Keratinocyte (primary cell): ENCODE measurements around the gene PCDH9. TPM values are rescaled to one million over a fixed set of nuclear protein-coding genes. Genes with fewer than 3 reads are reported as not detected.

Experiments
- DNase-seq: peaks from one replicate; pipeline ENCODE4 v3.0.0-alpha.2; 2011; ENCODE audit warnings: low read depth, missing footprints, low spot score
- FAIRE-seq: peaks from 2 replicates; lab custom pipeline; 2011; peaks lifted over from hg19 to GRCh38; lab: Jason Lieb, UNC
- H2AFZ ChIP-seq: 2 replicates; pipeline ENCODE4 v1.6.0; 2012; ENCODE audit warnings: low read length, control low read depth, inconsistent platforms; ENCODE audit not compliant: control insufficient read depth
- H3K27ac ChIP-seq: 2 replicates; pipeline ENCODE4 v1.5.1; 2011; ENCODE audit warnings: low read length; ENCODE audit not compliant: control insufficient read depth, insufficient read depth
- H3K27me3 ChIP-seq: 3 replicates; pipeline ENCODE4 v1.6.0; 2011; ENCODE audit warnings: low read length; ENCODE audit not compliant: control insufficient read depth, insufficient read depth; ENCODE audit errors: extremely low read depth
- H3K36me3 ChIP-seq, 2 experiments: 2 replicates in 1 of 2; 3 replicates in 1 of 2; pipeline ENCODE4 v1.5.1; 2011; ENCODE audit warnings: low read length in 2 of 2, mild to moderate bottlenecking in 1 of 2; ENCODE audit not compliant: control insufficient read depth in 2 of 2, insufficient read depth in 2 of 2; ENCODE audit errors: extremely low read depth in 1 of 2
- H3K4me1 ChIP-seq: 3 replicates; pipeline ENCODE4 v1.5.1; 2011; ENCODE audit warnings: low read length; ENCODE audit not compliant: control insufficient read depth, insufficient read depth; ENCODE audit errors: extremely low read depth
- H3K4me2 ChIP-seq: 3 replicates; pipeline ENCODE4 v1.6.0; 2011; ENCODE audit warnings: low read depth, low read length; ENCODE audit not compliant: control insufficient read depth, insufficient read depth; ENCODE audit errors: extremely low read depth
- H3K4me3 ChIP-seq, 3 experiments: fragments of 200-600 bp in 1 of 3; sonication (generic) in 1 of 3; 2 replicates in 2 of 3; 3 replicates in 1 of 3; pipeline ENCODE4 v1.5.1; 2011 to 2016; ENCODE audit warnings: low read length in 3 of 3, mild to moderate bottlenecking in 3 of 3, control low read depth in 2 of 3, inconsistent platforms in 1 of 3, low read depth in 1 of 3, mixed read lengths in 1 of 3, mixed run types in 1 of 3, moderate library complexity in 1 of 3; ENCODE audit not compliant: control insufficient read depth in 2 of 3, insufficient read depth in 2 of 3; ENCODE audit errors: extremely low read depth in 1 of 3
- H3K79me2 ChIP-seq: 2 replicates; pipeline ENCODE4 v1.6.0; 2012; ENCODE audit warnings: low read length; ENCODE audit not compliant: control insufficient read depth, insufficient read depth
- H3K9ac ChIP-seq: 3 replicates; pipeline ENCODE4 v1.6.0; 2011; ENCODE audit warnings: low read length; ENCODE audit not compliant: control insufficient read depth, insufficient read depth; ENCODE audit errors: extremely low read depth
- H3K9me1 ChIP-seq: 3 replicates; pipeline ENCODE4 v1.6.0; 2011; ENCODE audit warnings: low read length; ENCODE audit not compliant: control insufficient read depth, insufficient read depth; ENCODE audit errors: extremely low read depth
- H3K9me3 ChIP-seq: 2 replicates; pipeline ENCODE4 v1.5.1; 2012; ENCODE audit warnings: low read depth, low read length; ENCODE audit not compliant: control insufficient read depth
- H4K20me1 ChIP-seq: 3 replicates; pipeline ENCODE4 v1.6.0; 2011; ENCODE audit warnings: low read length; ENCODE audit not compliant: control insufficient read depth, insufficient read depth; ENCODE audit errors: extremely low read depth
- EZH2 ChIP-seq: IDR thresholded peaks from one replicate; pipeline ENCODE4 v1.6.1; 2012; ENCODE audit warnings: inconsistent platforms, mild to moderate bottlenecking, low read length, moderate library complexity
- dilution Hi-C: fragments of 300-500 bp; cut with MboI; formaldehyde crosslinking; loops from one replicate; pipeline ENCODE4 v1.7.0; 2020; ENCODE audit warnings: low sequenced_read_pairs; ENCODE audit not compliant: extremely low pct_ligation_motif_present
- polyA plus RNA-seq, 5 experiments: library from polyadenylated mRNA; depleted of rRNA in 3 of 5; stranded (reverse) in 3 of 5; stranded (forward) in 1 of 5; unstranded in 1 of 5; fragments of >200 nt; gene quantifications; 1 replicate in 1 of 5; 2 replicates in 3 of 5; 3 replicates in 1 of 5; pipeline versions ENCODE4 v1.2.1 to v1.2.3, GENCODE V29; 2011 to 2012; ENCODE audit warnings: missing spikeins in 2 of 5, low read depth in 1 of 5, low replicate concordance in 1 of 5
- TF ChIP-seq, protein P1 (sequence below), 3 experiments: IDR thresholded peaks in 1 of 3; conservative IDR thresholded peaks in 1 of 3; optimal IDR thresholded peaks in 1 of 3; 2 replicates in 2 of 3; 3 replicates in 1 of 3; pipeline versions ENCODE3 to v1.5.1; 2011; ENCODE audit warnings: low read length in 3 of 3, mild to moderate bottlenecking in 3 of 3, moderate library complexity in 2 of 3, control low read depth in 1 of 3, inconsistent platforms in 1 of 3; ENCODE audit not compliant: insufficient read depth in 2 of 3; ENCODE audit errors: extremely low read depth in 1 of 3

The PCDH9 gene
- polyA plus RNA-seq, 1 donor (not counting 4 experiments of a cell fraction or from before 2014, with no cell fraction given), result 0.21 TPM

DNA sequence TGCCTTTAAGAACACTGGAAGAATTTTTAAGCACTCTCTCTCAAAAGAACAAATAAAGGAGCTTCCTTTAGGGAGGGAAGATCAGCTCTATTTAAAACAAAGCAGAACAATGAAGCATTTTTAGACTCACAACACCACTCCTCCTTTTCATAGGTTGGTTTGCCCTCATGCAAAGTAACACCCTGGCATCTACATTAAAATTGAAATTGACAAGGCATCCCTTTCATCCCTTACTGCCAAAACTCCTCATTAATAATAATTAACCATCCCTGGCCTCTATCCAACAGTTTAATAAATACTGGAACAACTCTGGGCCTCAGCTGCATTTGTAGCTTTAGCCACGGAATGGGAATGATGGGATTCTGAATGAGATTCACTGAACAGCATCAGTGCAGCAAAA, 929.1 kb downstream of the PCDH9 start:
- Histone ChIP-seq H2AFZ (no peak overlapping the region), H3K27me3 (no peaks in the 10 kb centered on the region), H3K27ac (no peak overlapping the region), H3K4me1 (no peaks in the 10 kb centered on the region), H3K36me3 (no peaks in the 10 kb centered on the region), H3K4me2 (no peak overlapping the region), H3K9me3 (no peaks in the 10 kb centered on the region), H3K9me1 (no peaks in the 10 kb centered on the region), H4K20me1 (no peaks in the 10 kb centered on the region), H3K79me2 (no peaks in the 10 kb centered on the region), H3K4me3 (no peak overlapping the region), H3K9ac (no peak overlapping the region)
- DNase-seq (no peak), FAIRE-seq (no peak)
- TF ChIP-seq, protein P1, sequence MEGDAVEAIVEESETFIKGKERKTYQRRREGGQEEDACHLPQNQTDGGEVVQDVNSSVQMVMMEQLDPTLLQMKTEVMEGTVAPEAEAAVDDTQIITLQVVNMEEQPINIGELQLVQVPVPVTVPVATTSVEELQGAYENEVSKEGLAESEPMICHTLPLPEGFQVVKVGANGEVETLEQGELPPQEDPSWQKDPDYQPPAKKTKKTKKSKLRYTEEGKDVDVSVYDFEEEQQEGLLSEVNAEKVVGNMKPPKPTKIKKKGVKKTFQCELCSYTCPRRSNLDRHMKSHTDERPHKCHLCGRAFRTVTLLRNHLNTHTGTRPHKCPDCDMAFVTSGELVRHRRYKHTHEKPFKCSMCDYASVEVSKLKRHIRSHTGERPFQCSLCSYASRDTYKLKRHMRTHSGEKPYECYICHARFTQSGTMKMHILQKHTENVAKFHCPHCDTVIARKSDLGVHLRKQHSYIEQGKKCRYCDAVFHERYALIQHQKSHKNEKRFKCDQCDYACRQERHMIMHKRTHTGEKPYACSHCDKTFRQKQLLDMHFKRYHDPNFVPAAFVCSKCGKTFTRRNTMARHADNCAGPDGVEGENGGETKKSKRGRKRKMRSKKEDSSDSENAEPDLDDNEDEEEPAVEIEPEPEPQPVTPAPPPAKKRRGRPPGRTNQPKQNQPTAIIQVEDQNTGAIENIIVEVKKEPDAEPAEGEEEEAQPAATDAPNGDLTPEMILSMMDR (optimal IDR thresholded peaks at IDR 0.05 in 1 of 3, IDR thresholded peaks at IDR 0.05 in 1 of 3, conservative IDR thresholded peaks at IDR 0.05 in 1 of 3; ENCODE audit: extremely low read depth in 1 of 3, insufficient read depth in 2 of 3, low read length in 3 of 3), result no peak
- no peak for TF ChIP-seq EZH2
- dilution Hi-C loops, result no loop called here

GRCh38 chr13:66296875-66297274, 933.3 kb downstream of the PCDH9 start:
- Histone ChIP-seq H4K20me1 (no peaks in the 10 kb centered on the region), H3K27ac (no peak overlapping the region), H3K9me3 (no peaks in the 10 kb centered on the region), H3K79me2 (no peaks in the 10 kb centered on the region), H3K36me3 (no peaks in the 10 kb centered on the region), H3K4me3 (no peak overlapping the region), H2AFZ (no peak overlapping the region), H3K9ac (no peak overlapping the region), H3K4me1 (no peaks in the 10 kb centered on the region), H3K27me3 (no peaks in the 10 kb centered on the region), H3K9me1 (no peaks in the 10 kb centered on the region), H3K4me2 (no peak overlapping the region)
- DNase-seq, result no peak
- TF ChIP-seq, protein P1 (optimal IDR thresholded peaks at IDR 0.05 in 1 of 3, IDR thresholded peaks at IDR 0.05 in 1 of 3, conservative IDR thresholded peaks at IDR 0.05 in 1 of 3; ENCODE audit: extremely low read depth in 1 of 3, insufficient read depth in 2 of 3, low read length in 3 of 3), result no peak
- TF ChIP-seq EZH2, result no peak
- no peak for FAIRE-seq
- dilution Hi-C loops, result no loop called here
